Kidney (tissue), 14 donors: ENCODE data around the gene SLC44A3. TPM values are rescaled to one million over a fixed set of nuclear protein-coding genes. Genes with fewer than 3 reads are reported as not detected.
A peak's percentile ranks its signal among the peaks of the same experiment; 100 is the strongest.

Experiments used
- DNase-seq, 5 donors: peaks; one replicate each; pipeline ENCODE4 v3.0.0-alpha.2; 2013 to 2020
- FAIRE-seq: peaks from 2 replicates; lab custom pipeline; 2012; peaks lifted over from hg19 to GRCh38; lab: Jason Lieb, UNC
- H3K27ac ChIP-seq, 2 donors: one replicate each; pipeline ENCODE4 v1.7.0; 2013; ENCODE audit warnings: low read depth in 2 of 2, low read length in 2 of 2, inconsistent platforms in 1 of 2
- H3K27me3 ChIP-seq: one replicate; pipeline ENCODE4 v1.7.1; 2013; ENCODE audit warnings: low read length, inconsistent platforms; ENCODE audit not compliant: control insufficient read depth, insufficient read depth
- H3K36me3 ChIP-seq, 3 donors: one replicate each; pipeline versions ENCODE4 v1.7.0 to v1.7.1; 2013; ENCODE audit warnings: low read length in 3 of 3, control low read depth in 1 of 3, inconsistent platforms in 1 of 3; ENCODE audit not compliant: insufficient read depth in 3 of 3, control insufficient read depth in 2 of 3
- H3K4me1 ChIP-seq, 3 donors: one replicate each; pipeline versions ENCODE4 v1.7.0 to v1.7.1; 2013; ENCODE audit warnings: low read length in 3 of 3, inconsistent platforms in 1 of 3, low read depth in 1 of 3; ENCODE audit not compliant: control insufficient read depth in 2 of 3, insufficient read depth in 2 of 3
- H3K4me3 ChIP-seq, 3 donors: one replicate each; pipeline versions ENCODE4 v1.7.0 to v1.8.1; 2013; ENCODE audit warnings: low read length in 3 of 3, control low read depth in 1 of 3, inconsistent platforms in 1 of 3
- H3K9ac ChIP-seq, 3 donors: one replicate each; pipeline versions ENCODE4 v1.7.0 to v1.7.1; 2013; ENCODE audit warnings: low read length in 3 of 3, control low read depth in 1 of 3, inconsistent platforms in 1 of 3
- H3K9me3 ChIP-seq, 3 donors: one replicate each; pipeline versions ENCODE4 v1.7.0 to v1.7.1; 2013; ENCODE audit warnings: low read length in 3 of 3, control low read depth in 1 of 3, inconsistent platforms in 1 of 3; ENCODE audit not compliant: control insufficient read depth in 2 of 3, insufficient read depth in 1 of 3
- intact Hi-C: fragments of 100-400 bp; cut with DNase I; formaldehyde crosslinking; loops from one replicate; pipeline ENCODE4 v1.11.1; 2022
- polyA plus RNA-seq: library from polyadenylated mRNA; stranded (reverse); fragments of 350-450 nt; fragmentation: Illumina TruSeq; extraction: RNeasy Lipid Tissue Mini Kit (QIAGEN cat#74804); gene quantifications from one replicate; pipeline ENCODE4 v1.2.3, GENCODE V29; 2014; ENCODE audit warnings: low read depth, low replicate concordance; ENCODE audit not compliant: insufficient read depth
- total RNA-seq: library from RNA; stranded (reverse); fragmentation: NEBNext Ultra II Directional; extraction: Animal tissue kit (Norgen Biotek cat#: 25700); gene quantifications from one replicate; pipeline ENCODE4 v1.2.1, GENCODE V29; 2021
- TF ChIP-seq, protein P1 (sequence below): IDR thresholded peaks from 3 replicates; pipeline ENCODE4 v1.5.1; 2012; ENCODE audit warnings: mild to moderate bottlenecking, moderate library complexity, borderline replicate concordance; ENCODE audit not compliant: insufficient read depth; ENCODE audit errors: extremely low read depth
- donor health status: control.
- donor health status: control.
- donor health status: control.
- donor health status: control.
- donor health status: control.
- donor health status: DM: yes; HTN: yes; CAD: no.
- donor health status: Normal renal cell carcinoma (clear cell type).

Gene SLC44A3
- total and polyA plus RNA-seq, 2 donors from 2014 or later: 35.2 to 49.6 TPM

DNA sequence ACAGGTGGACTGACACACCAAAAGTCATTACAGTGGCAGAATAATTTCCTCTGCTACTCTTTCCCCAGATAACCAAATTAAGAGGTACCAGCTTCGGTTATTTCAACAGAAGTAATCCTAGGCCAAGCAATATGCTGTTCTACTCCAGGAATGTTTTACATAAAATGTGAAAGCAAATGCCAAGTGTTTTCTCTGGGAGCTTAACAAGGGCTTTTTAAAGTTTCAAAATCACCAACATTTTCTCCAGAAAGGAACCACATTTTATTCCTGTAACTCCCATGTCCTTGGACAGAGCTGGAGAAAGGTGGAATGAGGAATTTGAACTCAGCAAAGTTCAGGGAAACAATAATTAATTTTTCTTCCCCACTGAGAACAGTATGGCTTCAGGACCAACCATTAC, 79.6 kb downstream of the SLC44A3 start:
- peak overlapping the region; percentile 71 to 72 for H3K27ac ChIP-seq
- no peaks in the 10 kb centered on the region for H3K27me3 ChIP-seq
- DNase-seq: no peak
- no peak for FAIRE-seq
- H3K9ac ChIP-seq: no peak overlapping the region
- intact Hi-C loops: no loop called here
- H3K4me1 ChIP-seq: peaks cover 0 to 46% (median 14%) of the 10 kb centered on the region in 3 donors
- TF ChIP-seq, protein P1, sequence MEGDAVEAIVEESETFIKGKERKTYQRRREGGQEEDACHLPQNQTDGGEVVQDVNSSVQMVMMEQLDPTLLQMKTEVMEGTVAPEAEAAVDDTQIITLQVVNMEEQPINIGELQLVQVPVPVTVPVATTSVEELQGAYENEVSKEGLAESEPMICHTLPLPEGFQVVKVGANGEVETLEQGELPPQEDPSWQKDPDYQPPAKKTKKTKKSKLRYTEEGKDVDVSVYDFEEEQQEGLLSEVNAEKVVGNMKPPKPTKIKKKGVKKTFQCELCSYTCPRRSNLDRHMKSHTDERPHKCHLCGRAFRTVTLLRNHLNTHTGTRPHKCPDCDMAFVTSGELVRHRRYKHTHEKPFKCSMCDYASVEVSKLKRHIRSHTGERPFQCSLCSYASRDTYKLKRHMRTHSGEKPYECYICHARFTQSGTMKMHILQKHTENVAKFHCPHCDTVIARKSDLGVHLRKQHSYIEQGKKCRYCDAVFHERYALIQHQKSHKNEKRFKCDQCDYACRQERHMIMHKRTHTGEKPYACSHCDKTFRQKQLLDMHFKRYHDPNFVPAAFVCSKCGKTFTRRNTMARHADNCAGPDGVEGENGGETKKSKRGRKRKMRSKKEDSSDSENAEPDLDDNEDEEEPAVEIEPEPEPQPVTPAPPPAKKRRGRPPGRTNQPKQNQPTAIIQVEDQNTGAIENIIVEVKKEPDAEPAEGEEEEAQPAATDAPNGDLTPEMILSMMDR: no peak
- H3K9me3 ChIP-seq: no peaks in the 10 kb centered on the region
- H3K36me3 ChIP-seq: peaks cover 20 to 51% (median 39%) of the 10 kb centered on the region in 3 donors
- H3K4me3 ChIP-seq: no peak overlapping the region

GRCh38 chr1:94901841-94902240, 81.7 kb downstream of the SLC44A3 start:
- Histone ChIP-seq H3K27me3 (no peaks in the 10 kb centered on the region), H3K4me3 (no peak overlapping the region), H3K27ac (no peak overlapping the region), H3K4me1 (peaks cover 0 to 44% (median 23%) of the 10 kb centered on the region in 3 donors), H3K36me3 (peaks cover 15 to 31% (median 30%) of the 10 kb centered on the region in 3 donors), H3K9me3 (no peaks in the 10 kb centered on the region), H3K9ac (no peak overlapping the region)
- DNase-seq (no peak), FAIRE-seq (no peak)
- intact Hi-C loops: no loop called here
- TF ChIP-seq, protein P1: no peak

DNA sequence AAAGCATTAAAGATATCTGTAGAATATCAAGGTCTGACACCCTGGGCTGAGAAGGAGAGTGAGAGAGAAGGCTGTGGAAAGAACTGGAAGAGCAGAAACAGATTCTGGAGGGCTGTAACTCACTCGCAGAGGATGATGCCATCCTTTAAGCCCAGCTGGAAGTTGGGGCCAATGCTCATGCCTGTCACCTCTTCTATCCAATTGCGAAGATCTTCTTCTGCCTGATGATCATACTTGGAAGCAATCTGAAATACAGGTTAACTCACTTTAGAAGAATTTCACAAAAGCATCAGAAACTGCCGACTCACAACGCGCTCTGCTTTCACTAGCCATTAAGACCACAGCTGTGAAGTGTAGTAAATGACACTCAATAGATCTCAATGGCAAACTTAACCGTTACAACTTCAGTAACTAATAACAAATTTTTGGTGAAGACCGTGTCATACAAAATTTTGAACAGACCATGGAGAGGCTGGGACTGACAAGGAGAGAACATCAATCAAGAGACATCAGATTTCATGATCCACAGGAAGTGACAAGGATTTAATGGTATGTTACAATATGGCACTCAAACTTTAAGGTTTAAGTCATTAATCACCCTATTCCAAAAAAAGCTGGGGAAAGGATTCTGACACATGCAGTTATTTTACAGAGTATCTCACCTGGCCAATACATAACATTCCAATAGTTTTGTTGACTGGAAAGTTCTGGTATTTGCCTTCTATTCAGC, 83.3 kb downstream of the SLC44A3 start:
- DNase-seq: no peak
- Histone ChIP-seq H3K36me3 (peaks cover 10 to 22% (median 21%) of the 10 kb centered on the region in 3 donors), H3K9me3 (no peaks in the 10 kb centered on the region), H3K4me1 (peaks cover 0 to 44% (median 27%) of the 10 kb centered on the region in 3 donors), H3K27me3 (no peaks in the 10 kb centered on the region), H3K9ac (no peak overlapping the region), H3K27ac (peak overlapping the region; percentile 14 to 83), H3K4me3 (no peak overlapping the region)
- TF ChIP-seq, protein P1: no peak
- intact Hi-C loops: no loop called here
- no peak for FAIRE-seq
